GM21717 (cell line): Measurements from ENCODE around the gene PURB.
"Not testable (repeated sequence)": the region's sequence is repeated elsewhere in the genome, so short reads cannot be mapped to it uniquely, and the experiment has no call there.

Source experiments
- ATAC-seq: cut with Tn5 transposase; IDR thresholded peaks from one replicate; pipeline ENCODE4 v1.9.1; 2021; ENCODE audit warnings: mild to moderate bottlenecking, moderate library complexity; ENCODE audit not compliant: unreplicated experiment

The PURB gene

DNA sequence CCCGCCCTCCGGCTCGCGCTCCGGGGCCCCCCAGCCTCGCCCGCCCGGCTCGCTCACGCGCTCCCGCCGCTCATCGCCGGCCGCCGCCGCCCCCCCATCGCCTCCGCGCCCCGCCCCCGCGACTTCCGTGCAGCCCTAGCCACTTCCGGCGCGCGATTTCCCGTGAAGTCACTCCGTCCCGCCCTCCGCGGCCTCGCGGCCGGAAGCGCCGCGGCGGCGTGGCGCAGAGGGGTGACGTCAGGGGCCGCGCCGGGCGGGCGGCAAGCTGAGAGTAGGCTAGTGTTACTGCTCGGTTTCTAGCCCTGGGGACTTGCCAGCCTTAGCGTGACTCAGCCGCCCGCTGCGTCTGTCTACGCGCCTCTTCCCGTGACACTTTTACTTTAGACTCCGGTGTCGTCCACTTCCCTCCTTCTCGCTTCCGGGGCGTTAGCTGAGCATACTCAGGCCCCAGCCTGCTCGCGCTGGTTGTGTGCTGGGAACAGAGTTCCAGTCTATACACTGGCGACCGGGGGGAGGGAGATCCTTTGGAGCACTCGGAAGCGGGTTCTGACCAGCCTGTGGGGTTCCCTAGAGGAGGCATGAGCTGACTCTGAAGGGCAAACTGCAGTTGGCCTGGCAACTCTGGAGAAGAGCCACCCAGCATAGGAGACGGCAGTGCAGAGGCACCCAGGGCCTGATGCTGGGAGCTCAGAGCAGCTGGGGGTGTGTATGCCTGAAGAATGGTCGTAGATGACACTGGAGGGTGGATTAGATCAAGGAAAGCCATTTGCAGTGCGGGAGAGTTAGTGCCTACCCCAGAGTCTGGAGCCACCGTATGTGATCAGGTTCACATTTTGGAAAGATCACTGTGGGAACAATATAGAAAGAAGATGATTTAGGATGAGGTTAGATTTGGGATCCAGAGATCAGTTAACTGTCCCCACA, at the start of gene PURB:
PURB (minus strand) TSS at position 137 of the 924 bp plus-strand sequence. CDS start 182 bp downstream, outside the sequence.
- peak; percentile 74 for ATAC-seq

DNA sequence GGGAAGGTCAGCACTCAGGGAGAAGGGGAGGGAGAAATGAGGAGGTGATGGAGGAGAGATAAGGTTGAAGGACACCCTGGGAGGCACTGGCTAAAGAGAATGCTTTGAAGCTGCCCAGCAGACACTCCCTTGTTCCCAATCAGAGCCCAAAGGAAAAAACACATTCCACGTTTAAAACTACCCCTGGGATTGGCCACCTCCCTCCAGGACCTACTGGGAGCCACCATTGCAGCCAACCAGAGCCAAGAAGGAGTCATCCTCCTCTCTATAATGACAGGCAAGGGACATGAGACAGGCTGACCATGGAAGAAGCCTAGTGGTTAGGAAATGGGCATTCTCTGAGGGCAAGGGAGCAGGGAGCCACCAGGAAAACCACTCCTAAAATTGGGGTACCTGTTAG, 49.7 kb upstream of the PURB start:
- no peak for ATAC-seq

DNA sequence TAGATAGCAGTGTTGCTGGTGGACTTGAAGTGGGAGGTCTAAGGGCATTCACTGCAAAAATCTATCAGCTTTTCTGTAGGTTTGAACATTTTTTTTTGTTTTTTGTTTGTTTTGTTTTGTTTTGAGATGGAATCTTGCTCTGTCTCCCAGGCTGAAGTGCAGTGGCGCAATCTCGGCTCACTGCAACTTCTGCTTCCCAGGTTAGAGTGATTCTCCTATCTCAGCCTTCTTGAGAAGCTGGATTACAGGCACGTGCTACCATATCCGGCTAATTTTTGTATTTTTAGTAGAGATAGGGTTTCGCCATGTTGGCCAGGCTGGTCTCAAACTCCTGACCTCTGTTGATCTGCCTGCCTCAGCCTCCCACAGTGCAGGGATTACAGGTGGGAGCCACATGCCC, 49.2 kb upstream of the PURB start:
- not testable (repeated sequence) for ATAC-seq

DNA sequence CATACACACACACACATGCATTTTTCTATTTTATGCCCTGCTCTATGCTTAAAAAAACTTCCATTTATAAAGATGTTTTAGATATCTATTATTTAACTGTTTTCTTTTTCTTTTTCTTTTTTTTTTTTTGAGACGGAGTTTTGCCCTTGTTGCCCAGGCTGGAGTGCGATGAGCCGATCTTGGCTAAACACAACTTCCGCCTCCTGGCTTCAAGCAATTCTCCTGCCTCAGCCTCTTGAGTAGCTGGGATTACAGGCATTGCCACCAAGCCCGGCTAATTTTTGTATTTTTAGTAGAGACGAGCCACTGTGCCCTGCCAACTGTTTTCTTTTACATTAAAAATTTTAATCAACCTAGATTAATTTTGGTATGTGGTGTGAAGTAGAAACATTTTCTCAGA, 45.6 kb upstream of the PURB start:
- no peak for ATAC-seq

DNA sequence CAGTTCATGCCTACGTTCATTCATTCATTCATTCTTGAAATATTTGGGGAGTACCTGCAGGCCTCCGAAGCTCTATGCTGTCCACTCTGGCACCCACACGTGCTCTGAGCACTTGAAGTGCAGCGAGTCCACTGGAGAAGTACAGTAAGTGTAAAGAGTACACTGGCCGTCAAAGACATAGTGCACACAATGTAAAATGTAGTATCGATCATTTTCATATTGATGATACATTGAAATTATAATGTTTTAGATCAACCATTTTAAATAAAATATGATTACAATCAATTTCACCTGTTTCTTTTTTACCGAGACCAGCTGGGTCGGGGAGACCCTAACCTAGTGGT, 37.0 kb upstream of the PURB start:
- ATAC-seq: no peak

DNA sequence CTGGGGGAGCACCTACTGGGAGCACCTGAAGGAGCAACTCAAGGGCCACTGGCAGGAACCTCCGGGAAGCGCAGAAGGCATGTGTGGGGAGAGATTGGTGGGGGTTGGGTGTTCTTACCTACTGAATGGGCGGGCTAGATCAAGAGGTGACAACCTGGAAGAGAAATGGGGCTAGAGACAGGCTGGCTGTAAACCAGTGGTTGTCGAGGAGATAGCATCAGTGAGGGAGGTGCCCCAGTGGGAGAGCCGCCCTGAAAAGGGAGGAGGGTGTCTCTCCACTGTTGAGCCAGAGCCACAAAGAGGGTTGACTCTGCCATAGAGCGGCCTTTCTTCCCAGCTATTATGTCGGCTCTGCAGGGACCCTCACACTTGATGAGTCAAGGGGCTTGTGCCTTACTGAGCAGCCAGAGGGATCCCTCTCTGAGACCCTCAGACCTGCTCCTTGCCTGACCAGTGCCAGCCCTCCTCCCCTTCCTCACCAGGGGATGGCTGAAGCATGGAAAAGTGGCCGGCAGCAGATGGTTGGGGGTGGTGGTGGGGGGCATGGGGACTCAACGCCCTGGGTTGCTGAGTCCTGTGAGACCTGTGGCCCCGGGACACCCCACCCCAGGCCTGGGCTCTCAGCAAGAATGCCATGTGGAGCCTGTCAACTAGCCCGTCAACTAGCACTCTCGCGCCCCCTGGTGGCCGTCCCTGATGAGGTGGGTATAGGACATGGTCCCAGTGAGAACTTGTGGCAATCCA, 36.4 kb upstream of the PURB start:
- peak; percentile 77 for ATAC-seq

DNA sequence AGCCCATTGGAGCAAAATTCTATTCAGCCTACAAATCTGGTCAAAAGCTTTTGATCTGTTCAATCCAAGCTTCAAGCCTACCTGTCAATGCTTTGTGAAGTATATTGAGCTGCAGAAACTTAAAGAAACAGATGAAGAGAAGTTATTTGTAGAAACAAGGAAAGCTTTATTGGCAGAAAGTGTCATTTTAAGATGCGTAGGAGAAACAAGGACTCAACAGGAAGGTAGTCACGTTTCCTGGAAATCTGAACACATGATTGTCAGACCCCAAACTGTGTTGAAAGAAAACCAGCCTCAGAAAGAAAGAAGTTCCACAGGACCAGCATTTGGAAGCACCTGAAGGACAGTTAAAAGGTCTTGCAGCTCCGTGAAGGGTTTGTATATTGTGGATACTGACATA, 34.8 kb upstream of the PURB start:
- ATAC-seq: no peak

DNA sequence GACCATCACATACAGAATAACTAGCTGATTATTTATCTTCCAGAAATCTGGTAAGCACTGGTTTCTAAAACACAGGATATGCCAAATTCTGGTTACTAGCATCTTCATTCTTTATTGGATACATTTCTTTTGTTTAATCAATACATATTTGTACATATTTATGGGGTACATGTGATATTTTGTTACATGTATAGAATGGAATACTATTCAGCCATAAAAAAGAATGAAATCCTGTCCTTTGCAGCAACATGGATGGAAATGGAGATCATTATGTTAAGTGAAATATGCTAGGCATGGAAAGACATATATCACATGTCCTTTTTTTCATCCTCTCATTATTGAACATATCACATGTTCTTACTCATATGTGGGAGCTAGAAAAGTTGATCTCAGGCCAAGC, 32.7 kb upstream of the PURB start:
- no peak for ATAC-seq

DNA sequence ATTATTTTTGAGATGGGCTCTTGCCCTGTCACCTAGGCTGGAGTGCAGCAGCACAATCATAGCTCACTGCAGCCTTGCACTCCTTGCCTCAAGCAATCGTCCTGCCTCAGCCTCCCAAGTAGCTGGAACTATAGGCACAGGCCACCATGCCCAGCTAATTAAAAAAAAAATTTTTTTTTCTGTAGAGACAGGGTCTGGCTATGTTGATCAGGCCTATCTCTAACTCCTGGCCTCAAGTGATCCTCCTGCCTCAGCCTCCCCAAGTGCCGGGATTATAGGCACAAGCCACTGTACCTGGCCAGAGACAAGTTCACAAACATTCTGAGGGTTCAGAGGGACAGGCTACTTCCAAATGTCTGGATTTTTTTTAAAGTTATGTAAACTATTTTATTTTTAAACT, 32.1 kb upstream of the PURB start:
- ATAC-seq: no peak

DNA sequence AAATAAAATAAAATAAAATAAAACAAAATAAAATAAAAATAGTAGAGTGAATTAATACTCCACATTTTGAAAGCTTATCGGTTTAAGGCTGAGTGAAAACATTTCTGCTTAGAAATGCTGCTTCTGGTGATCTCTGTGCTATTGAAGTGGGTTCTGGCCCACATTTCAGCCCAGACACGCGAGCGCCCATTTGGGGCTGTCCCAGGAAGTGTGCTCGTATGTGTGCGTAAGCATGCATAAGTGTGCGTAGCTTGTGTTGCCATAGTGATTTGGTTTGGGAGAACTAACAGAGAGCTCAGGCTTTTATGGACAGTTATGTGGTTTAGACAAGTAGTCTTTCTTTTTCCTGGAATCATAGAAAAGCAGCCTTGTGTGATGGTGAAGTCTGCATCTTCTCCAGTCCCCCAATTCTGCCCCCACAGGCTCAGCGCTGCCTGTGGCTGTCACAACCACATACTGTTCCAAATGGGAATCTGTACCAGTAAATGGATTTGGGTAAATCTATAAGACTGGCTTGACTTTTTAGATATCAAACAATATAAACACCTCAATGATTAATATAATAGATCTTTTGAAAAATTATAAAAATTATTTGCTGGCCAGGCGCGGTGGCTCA, 29.8 kb upstream of the PURB start:
- no peak for ATAC-seq

DNA sequence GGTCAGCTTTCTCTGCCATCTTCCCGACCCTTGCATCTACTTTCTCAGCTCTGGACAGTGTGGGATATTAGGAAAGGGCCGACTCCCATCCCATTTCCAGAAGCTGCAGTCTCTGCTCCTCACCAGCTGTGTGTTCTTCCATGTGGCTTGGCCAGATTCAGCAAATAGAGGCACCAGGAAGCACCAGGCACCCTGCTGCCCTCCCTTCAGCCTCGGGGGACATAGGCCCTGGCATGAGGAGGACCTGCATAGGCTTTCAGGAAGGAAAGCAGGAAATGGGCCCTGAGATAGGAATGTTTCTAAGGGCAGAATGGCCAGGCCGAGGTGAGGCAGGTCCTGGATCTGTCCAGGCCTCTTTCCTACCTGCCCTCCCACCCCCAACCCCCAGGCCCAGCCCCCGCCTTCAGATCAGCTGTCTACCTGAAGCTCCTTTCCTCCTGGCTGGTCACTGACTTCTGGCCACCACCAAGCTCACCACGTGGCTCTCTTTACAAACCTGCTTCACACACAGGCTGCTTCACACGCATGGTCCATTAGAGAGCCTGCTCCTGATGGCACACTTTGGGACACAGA, 27.5 kb upstream of the PURB start:
- ATAC-seq: no peak

DNA sequence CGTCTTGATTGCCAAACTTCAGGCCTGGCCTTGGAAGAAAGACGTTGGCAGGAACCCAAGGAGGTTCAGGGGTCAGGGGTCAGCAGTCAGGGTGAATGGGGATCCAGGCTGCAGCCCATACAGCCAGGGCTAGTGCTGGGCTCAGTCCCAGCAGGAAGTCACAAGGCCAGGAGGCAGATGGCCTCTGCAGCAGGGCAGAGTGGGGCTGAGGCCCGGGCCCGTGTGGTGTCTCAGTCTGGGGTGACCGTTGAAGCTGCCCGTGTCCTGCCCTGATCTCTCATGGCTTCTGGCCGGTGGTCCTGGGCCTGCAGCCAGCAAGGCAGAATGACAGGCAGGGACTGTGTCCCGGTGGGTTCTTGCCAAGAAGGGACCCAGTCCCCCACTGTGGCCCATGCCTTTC, 26.6 kb upstream of the PURB start:
- ATAC-seq: no peak

DNA sequence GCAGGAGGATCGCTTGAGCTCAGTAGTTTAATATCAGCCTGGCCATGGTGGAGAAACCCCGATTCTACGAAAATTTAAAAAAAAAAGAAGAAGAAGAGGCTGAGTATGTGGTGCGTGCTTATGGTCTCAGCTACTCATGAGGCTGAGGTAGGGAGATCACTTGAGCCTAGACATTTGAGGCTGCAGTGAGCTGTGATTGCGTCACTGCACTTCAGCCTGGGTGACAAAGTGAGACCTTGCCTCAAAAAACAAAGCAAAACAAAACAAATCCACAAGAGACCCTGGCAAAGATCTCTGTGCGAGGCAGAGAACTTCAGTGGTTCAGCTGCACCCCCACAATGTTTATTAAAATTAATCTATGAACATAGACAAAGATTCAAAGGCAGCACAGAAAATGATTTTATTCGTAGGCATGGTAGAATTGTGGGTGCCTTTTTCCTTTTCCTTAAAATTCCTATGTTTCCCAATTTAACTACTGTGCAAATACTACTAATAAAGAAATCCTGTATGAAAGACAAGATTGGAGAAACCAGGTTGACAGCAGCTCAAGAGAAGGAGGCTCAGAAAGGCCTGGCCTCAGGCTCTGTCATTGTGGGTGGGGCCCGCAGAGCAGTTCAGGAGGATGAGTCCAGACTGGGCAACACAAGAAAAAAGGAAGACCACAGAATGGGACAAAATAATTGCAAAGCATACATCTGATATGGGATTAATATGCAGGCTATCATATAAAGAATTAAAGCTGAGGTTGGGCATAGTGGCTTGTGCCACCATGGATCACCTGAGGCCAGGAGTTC, 24.5 kb upstream of the PURB start:
- ATAC-seq: no peak

DNA sequence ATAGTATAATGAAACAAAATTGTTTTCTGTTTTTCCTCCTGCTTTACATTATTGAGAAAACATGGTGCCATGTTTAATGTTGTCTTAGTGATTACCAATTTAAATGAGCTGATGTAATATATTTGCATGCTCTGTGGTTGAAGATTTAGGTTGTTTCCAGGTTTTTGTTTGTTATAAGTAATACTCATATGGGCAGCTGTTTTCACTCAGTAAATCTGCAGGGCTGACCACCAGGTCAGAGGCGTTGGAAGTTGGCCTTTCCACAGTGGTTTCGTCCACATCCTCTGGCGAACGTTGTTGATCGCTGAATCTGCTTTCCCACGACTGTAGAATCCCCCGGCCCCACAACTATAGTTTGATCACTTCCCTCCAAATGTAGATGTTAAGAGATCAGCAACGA, 21.6 kb upstream of the PURB start:
- no peak for ATAC-seq

DNA sequence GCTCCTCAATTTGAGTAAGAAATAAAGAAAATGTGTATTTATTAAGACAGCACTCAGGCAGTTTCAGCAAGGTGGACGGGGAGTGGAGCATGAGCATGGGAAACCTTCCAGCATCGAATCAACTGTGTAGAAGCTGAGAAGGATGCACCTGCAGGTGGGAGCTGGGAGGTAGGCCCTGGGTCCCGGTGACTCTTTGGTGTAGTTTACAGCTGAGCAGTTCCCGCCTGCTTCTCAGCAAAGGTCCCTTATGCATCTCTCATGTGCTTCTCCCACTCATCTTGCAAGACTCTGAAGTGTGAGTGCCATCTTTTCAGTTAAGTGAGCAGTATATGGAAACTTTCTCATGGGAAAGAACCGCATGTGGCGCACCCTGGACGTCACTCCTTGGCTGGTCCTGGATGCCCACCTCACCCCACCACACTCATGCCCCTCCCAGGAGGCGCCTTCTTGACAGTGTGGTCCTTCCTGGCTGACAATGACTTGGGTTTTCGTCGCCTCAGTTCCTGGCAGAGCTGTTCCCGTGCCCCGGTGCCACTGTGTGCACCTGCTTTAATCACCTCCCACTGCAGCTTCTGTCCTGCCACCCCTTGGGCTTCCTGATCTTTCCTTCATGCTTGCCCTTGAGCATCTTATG, 19.8 kb upstream of the PURB start:
- ATAC-seq: no peak

DNA sequence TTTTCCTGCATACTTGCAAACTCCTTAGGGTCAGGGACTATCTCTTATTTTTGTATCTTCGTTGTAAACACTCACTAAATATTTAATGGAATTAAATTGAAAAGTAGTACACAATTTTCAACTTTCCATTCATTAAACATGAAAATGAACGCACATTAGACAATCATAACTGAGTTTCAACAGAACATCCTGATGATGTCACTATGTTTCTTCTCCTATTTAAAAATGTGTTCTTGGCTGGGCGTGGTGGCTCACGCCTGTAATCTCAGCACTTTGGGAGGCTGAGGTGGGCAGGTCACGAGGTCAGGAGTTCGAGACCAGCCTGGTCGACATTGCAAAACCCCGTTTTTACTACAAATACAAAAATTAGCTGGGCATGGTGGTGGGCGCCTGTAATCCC, 14.1 kb upstream of the PURB start:
- no peak for ATAC-seq

DNA sequence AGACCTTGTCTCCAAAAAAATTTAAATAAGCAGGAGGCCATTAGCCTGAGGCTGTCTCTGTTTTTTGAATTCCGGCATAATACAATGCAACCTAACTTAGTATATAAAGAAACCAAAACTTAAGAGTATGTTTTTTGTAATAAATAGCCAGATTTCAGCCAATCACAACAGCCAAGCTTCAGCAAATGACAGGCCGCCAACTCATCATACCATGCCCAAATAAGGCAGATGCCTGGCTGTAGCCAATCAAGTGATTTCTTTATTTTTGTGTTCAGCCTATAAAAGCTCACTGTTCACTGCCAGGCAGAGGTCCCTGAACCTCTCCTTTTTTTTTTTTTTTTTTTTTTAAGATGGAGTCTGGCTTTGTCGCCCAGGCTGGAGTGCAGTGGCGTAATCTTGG, 12.7 kb upstream of the PURB start:
- no peak for ATAC-seq

DNA sequence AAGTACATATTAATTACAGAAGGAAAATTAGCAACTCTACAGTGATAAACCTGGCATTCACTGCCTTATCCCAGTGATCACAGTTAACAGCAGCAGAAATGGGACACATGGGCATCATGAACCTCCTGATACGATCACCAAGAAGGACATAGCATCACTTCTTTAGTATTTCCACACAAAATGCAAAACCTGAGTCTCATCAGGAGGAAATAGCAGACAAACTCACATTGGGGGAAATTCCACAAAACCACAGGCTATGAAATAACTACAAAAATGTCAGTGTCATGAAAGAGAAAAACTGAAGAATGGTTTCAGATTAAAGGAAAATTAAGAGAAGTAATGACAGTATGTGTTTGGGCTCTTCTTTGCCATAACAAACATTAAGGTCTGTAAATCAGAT, 12.0 kb upstream of the PURB start:
- no peak for ATAC-seq

DNA sequence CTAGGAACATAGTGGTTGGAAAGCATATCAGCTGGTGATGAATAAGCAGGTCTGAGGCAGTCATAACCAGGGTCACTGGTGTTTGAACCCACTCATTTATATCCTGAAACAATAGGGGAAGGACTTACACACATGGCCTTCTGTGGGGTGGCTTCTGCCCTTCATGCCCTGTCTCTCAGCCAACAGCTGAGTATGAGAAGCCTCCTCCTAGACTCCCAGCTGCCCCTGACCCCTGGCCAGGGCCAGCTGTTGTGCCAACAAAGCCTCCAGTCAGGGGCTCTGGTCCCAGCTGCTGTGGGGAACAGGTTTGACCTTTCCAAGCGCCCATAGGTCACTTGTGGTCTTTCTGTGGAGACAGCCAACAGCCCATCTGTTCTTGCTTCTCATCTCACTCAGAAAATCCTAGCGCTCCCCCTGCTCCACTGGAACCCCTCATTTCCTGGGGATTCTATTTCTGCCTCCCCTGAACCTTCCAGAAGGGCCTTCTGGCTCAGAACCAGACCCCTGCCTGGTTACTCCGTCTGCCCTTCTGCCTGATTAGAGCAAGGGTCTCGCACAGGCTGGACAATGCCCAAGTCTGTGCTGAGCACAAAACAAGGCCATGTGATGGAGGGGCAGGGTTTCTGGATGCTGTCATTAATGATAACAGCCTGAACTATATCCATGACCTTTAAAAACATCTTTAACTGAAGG, 9.7 kb upstream of the PURB start:
- ATAC-seq: no peak
